Ishikawa (cell line): ENCODE measurements around the gene FRRS1.

Experiments used
- CEBPB ChIP-seq: IDR thresholded peaks from 2 replicates; pipeline ENCODE4 v1.6.1; 2012
- CREB1 ChIP-seq: IDR thresholded peaks from 2 replicates; pipeline ENCODE4 v1.6.1; 2012; ENCODE audit warnings: low read depth
- EGR1 ChIP-seq: IDR thresholded peaks from 2 replicates; pipeline ENCODE4 v1.6.1; 2012
- EP300 ChIP-seq: IDR thresholded peaks from 2 replicates; pipeline ENCODE4 v1.6.1; 2012; ENCODE audit warnings: borderline replicate concordance
- FOXM1 ChIP-seq: IDR thresholded peaks from 2 replicates; pipeline ENCODE4 v1.6.1; 2012; ENCODE audit warnings: low read depth, borderline replicate concordance
- MAX ChIP-seq: IDR thresholded peaks from 2 replicates; pipeline ENCODE4 v1.6.1; 2012
- NFIC ChIP-seq: IDR thresholded peaks from 2 replicates; pipeline ENCODE4 v1.6.1; 2012
- RAD21 ChIP-seq: IDR thresholded peaks from 2 replicates; pipeline ENCODE4 v1.6.1; 2012; ENCODE audit warnings: low read depth
- REST ChIP-seq: IDR thresholded peaks from 2 replicates; pipeline ENCODE4 v1.6.1; 2012; ENCODE audit warnings: low read depth, mild to moderate bottlenecking
- TAF1 ChIP-seq: IDR thresholded peaks from 2 replicates; pipeline ENCODE4 v1.6.1; 2012; ENCODE audit warnings: low read depth, mild to moderate bottlenecking
- TCF12 ChIP-seq: IDR thresholded peaks from 2 replicates; pipeline ENCODE4 v1.6.1; 2012; ENCODE audit warnings: low read depth
- TEAD4 ChIP-seq: IDR thresholded peaks from 2 replicates; pipeline ENCODE4 v1.6.1; 2012
- USF1 ChIP-seq: IDR thresholded peaks from 2 replicates; pipeline ENCODE4 v1.6.1; 2012
- YY1 ChIP-seq: IDR thresholded peaks from 2 replicates; pipeline ENCODE4 v1.6.1; 2012; ENCODE audit warnings: low read depth
- ZBTB7A ChIP-seq: IDR thresholded peaks from 2 replicates; pipeline ENCODE4 v1.6.1; 2012; ENCODE audit warnings: low read depth

Gene FRRS1

GRCh38 chr1:99705385-99705784 lies 61.0 kb downstream of the FRRS1 start:
- TF ChIP-seq NFIC: no peak
- no peak for TF ChIP-seq TCF12
- no peak for TF ChIP-seq USF1
- no peak for TF ChIP-seq EGR1
- no peak for TF ChIP-seq TAF1
- TF ChIP-seq MAX: no peak
- TF ChIP-seq CEBPB: no peak
- TF ChIP-seq YY1: no peak
- no peak for TF ChIP-seq CREB1
- TF ChIP-seq EP300: no peak
- TF ChIP-seq REST: no peak
- TF ChIP-seq RAD21: no peak
- no peak for TF ChIP-seq FOXM1
- TF ChIP-seq TEAD4: no peak
- no peak for TF ChIP-seq ZBTB7A

- TF ChIP-seq RAD21 (no peak), TCF12 (no peak), CREB1 (no peak), NFIC (no peak), TEAD4 (no peak), FOXM1 (no peak), ZBTB7A (no peak), EGR1 (no peak), EP300 (no peak), USF1 (no peak), CEBPB (no peak), TAF1 (no peak), REST (no peak), YY1 (no peak), MAX (no peak)
Measured at GRCh38 chr1:99704356-99704816, 62.0 kb downstream of the FRRS1 start.

- no peak for TF ChIP-seq RAD21
- TF ChIP-seq USF1: no peak
- TF ChIP-seq MAX: no peak
- no peak for TF ChIP-seq NFIC
- no peak for TF ChIP-seq CEBPB
- TF ChIP-seq YY1: no peak
- TF ChIP-seq REST: no peak
- no peak for TF ChIP-seq TAF1
- TF ChIP-seq TCF12: no peak
- TF ChIP-seq CREB1: no peak
Measured at GRCh38 chr1:99702221-99702620, 64.2 kb downstream of the FRRS1 start.

- TF ChIP-seq RAD21 (no peak), CEBPB (no peak), USF1 (no peak), YY1 (no peak), EGR1 (no peak), TEAD4 (no peak), TAF1 (no peak), MAX (no peak), NFIC (no peak), EP300 (no peak), REST (no peak), TCF12 (no peak), FOXM1 (no peak), ZBTB7A (no peak), CREB1 (no peak)
Measured at GRCh38 chr1:99700020-99700419, 66.4 kb downstream of the FRRS1 start.
